H7 (cell line): ENCODE data around the gene RPIA. TPM values are rescaled to one million over a fixed set of nuclear protein-coding genes. Genes with fewer than 3 reads are reported as not detected.
"Not testable (repeated sequence)": the region's sequence is repeated elsewhere in the genome, so short reads cannot be mapped to it uniquely, and the experiment has no call there.

Source experiments
- DNase-seq: peaks from one replicate; pipeline ENCODE4 v3.0.0; 2012
- H3K27me3 ChIP-seq: 2 replicates; pipeline ENCODE4 v1.6.0; 2011; ENCODE audit warnings: mild to moderate bottlenecking, low read length; ENCODE audit not compliant: control insufficient read depth, insufficient read depth
- H3K36me3 ChIP-seq: replicated peaks from 2 replicates; pipeline ENCODE4 v1.5.1; 2011; ENCODE audit warnings: low read length; ENCODE audit not compliant: control insufficient read depth, insufficient read depth
- H3K4me3 ChIP-seq: 2 replicates; pipeline ENCODE4 v1.5.1; 2011; ENCODE audit warnings: low read depth, mild to moderate bottlenecking, control low read depth, low read length, moderate library complexity; ENCODE audit not compliant: insufficient read depth
- total RNA-seq: library from RNA; depleted of rRNA; stranded (reverse); fragments of >200 nt; shearing (Covaris generic); gene quantifications from 2 replicates; pipeline ENCODE4 v1.2.3, GENCODE V29; 2014

The RPIA gene
- total RNA-seq, 1 experiment from 2014 or later = 8.6 TPM

DNA sequence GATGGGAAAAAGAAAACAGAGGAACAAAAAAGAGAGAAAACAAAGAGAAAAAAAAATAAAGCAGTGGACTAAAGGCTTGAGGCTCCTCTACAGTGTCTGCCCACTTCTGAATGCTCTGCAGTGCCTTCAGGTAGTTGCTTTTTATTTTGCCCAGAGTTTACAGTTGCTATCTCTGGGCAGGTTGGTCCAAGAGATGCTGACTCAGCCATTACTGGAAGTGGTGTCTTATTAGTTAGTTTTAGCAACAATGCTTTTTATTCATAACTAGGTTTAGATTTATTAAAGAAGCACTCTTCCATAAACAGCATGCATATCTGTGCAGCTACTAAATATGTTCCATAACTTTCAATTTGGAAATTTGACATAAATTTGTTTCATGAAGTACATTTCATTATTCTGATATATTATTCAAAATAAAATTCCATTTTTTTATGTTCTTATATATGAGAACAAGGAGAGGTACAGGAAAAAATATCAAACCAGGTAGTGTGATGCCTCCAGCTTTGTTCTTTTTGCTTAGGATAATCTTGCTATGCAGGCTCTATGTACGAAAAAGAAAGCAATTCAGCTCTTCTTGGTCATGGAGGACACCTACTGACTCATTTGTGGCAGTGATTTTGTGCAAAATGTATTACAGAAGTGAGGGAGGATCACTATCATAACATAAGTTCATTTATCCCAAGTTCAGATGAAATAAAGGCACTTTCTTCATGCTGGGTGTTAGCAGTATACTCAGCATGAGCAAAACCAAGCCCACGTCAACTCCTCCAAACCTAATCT is 69.5 kb downstream of the RPIA start:
- Histone ChIP-seq H3K4me3 (no peak overlapping the region), H3K27me3 (peaks cover 20% of the 10 kb centered on the region), H3K36me3 (no peaks in the 10 kb centered on the region)
- DNase-seq = no peak

DNA sequence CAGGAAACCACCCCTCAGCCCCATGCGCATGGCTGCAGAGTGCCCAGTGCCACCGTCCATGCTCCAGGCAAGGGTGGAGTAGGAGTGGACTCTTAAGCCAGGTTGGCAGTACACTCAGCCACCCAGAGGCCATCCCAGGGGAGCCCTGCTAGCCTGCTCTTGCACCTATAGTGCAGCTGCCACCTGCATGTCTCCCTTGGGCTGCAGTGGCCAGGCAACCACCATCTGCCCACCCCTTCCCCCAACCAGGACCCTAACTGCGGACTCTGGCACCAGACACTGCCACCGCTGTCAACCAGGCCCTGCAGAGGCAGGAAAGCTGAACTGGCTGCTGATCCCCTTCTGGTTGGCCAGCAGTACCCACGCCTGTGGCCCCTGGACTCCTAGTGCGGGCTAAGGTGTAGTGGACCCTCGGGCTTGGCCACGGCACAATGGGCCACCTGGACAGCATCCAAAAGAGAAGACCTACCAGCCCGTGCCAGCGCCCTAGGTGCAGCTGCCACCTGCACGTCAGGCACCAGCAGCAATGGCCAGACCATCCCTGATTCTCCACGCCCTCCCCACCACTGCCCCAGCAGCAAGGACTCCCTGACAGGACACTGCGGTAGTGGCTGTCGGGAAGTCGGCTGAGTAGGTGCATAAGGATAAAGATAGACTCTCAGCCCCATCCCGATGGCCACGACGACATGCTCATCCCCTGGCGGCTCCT is 72.8 kb downstream of the RPIA start:
- no peak for DNase-seq
- Histone ChIP-seq H3K4me3 (no peak overlapping the region), H3K27me3 (peaks cover 20% of the 10 kb centered on the region), H3K36me3 (no peaks in the 10 kb centered on the region)

DNA sequence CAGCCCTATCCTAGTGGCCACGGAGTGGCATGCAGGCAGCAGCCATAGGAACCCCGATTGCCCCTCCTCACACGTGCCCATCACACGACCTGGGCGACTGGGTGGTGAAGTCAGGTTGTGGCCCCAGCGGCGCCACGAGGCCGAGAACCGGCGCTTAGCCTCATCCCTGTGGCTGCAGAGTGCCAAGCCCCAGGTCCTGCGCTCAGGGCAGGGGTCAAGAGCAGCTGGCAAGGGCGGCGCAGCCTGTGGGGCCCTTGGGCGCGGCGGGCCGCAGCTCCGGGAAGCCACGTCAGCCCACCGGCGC is 73.3 kb downstream of the RPIA start:
- no peak for DNase-seq
- Histone ChIP-seq H3K4me3 (0 out of 2 replicates have a peak overlapping the region, but pooled peaks have one; percentile 33), H3K27me3 (peaks cover 20% of the 10 kb centered on the region), H3K36me3 (no peaks in the 10 kb centered on the region)

DNA sequence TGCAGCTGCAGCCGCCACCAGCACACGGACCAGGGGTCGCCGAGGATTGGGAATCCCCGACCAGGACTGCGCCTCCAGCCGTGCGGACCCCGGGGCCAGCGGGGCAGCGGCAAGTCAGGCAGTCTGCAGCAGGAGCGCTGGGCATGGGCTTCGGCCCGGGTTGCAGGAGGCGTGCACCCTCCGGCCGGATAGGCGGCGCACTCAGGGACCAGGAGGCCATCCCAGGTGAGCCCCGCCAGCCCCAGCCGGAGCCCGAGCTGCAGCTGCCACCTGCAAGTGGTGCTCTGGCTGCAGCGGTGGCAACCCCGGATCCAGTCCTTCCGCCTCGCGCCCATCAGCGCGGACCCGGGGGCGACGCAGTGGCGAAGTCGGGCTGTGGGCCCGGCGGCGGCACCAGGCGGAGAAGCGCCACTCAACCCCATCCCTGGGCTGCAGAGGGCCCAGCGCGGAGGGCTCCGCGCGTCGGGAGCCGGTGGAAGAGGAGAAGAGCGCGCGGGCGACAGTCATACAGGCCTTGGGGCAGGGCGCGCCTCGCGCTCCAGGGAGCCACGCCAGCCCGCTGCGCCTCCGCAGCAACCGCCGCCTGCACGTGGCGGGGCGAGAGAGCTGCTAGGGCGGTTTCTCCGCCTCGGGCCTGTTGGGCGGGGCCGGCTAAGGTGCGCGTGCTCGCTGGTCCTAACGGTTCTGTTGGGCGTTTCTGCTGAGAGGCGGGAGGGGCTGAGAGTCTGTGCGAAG is 73.8 kb downstream of the RPIA start:
- peak overlapping the region; percentile 33 for H3K4me3 ChIP-seq

DNA sequence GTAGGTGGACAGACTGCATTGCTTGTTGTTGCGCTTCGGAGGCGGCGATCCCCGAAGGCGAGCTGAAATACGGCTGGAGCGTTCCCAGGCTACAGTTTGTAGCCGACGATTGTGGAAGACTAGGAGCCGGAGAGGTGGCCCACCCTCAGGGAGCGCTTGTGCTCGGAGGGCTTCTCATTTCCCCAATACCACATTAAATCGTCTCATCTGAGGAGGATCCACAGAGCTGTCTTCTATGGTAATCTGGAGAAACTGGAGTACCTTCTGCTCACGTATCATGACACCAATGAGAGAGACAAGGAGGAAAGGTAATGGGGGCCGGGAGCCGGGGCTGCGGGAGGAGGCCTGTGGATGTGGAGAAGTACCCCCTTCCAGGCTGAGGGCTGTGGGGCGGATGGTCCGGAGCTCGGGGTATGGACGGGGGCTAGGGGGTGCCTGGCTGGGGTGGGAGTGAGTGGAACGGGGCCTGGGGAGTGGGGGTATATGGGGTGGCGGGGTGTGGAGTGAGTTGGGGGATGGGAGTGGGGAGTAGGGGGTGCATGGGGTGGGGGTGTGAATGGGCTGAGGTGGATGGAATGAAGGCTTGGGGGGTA is 74.5 kb downstream of the RPIA start:
- Histone ChIP-seq H3K4me3 (peak overlapping the region; percentile 33; the same call in 1 of the 2 replicates), H3K27me3 (peaks cover 20% of the 10 kb centered on the region)
- DNase-seq, H3K36me3 ChIP-seq: not testable (repeated sequence)

More for the DNA sequence above, 73.8 kb downstream of the RPIA start:
- DNase-seq = peak; percentile 84
- Histone ChIP-seq H3K27me3 (peaks cover 20% of the 10 kb centered on the region), H3K36me3 (no peaks in the 10 kb centered on the region)

DNA sequence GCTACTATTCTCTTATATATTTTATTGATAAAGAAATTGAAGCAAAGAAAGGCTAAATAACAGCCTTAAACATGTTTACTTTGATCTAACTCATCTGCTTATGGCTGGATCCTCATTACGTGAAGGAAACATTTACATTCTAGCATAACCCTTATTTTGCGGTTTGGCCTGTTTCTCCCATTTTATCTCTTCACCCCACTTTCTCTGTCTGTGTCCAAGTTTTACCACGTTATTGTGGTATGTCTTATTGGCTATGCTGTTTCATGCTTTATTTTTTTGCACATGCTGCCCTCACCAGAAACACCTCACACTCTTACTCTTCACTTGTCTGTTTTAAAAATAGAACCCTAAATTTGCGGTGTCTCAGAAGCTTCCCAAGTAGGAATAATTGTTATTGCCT is 78.5 kb downstream of the RPIA start:
- Histone ChIP-seq H3K36me3 (no peaks in the 10 kb centered on the region), H3K27me3 (peaks cover 11% of the 10 kb centered on the region), H3K4me3 (no peak overlapping the region)
- no peak for DNase-seq

DNA sequence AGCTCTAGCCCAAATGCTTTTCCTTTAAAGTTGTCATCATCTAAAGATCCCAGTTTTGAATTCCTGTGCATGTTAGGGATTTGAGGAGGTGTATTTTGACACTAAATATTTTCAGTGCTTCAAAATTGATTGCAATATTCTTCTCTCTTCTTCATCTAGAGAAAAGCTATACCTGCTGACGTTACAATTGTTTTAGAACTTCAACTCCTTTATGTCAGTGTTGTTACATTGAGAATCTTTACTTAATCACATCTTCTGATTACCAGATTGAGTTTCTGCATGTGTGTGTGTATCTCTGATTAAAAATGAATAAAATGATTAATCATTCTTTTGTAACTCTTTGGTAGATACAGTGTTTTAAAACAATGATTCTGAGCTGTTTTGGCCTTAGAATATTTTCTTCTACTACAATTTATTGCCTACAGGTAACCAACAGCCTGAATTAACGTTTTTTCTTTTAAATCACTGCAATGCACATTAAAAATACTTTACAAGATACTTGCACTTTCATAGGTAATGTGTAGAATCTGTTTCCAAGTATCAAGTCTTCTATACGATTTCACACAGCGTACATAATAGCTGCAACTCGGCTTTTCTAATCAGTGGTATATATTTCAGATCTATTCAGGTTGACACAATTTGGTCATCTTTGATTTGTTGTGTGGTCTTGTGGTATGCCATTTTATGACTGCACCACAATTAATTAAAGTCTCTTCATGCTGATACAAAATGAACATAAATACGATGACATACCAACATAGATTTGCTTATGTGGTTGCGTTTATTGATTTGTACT is 82.0 kb downstream of the RPIA start:
- DNase-seq, H3K4me3 ChIP-seq, H3K36me3 ChIP-seq, H3K27me3 ChIP-seq: not testable (repeated sequence)

DNA sequence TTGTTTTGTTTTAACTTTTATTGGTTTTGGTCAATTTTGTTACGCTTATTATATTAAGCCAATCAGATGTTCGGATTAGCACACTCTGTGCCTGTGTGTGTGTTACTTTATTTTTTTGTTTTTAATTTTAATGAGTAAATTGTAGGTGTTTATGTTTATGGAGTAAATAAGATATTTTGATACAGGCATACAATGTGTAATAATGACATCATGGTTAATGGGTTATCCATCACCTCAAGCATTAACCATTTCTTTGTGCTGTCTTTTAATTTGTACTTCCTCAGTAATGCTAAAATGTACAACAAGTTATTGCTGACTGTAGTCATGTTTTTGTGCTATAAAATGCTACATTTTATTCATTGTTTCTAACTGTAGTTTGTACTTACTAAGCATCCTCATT is 97.7 kb downstream of the RPIA start:
- H3K36me3 ChIP-seq, DNase-seq, H3K27me3 ChIP-seq, H3K4me3 ChIP-seq: not testable (repeated sequence)

DNA sequence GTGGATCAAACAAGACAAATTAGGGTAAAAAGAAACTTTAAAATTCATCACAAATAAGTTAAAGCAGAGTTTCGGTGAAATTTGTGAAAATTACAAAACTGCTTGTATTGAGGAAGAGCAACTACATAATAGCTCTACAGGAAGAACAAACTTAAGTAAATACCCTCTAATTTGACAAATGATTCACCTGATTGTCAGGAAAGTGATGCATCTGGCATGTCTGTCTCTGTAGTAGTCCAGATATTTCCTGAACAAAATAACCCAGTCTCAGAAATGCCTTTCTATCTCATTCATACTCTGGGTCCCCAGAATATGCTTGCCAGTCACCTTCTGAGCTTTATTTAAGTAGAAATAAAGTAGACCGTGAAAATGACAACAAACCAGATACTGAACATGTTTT is 104.5 kb downstream of the RPIA start:
- H3K36me3 ChIP-seq, DNase-seq, H3K27me3 ChIP-seq, H3K4me3 ChIP-seq: not testable (repeated sequence)

DNA sequence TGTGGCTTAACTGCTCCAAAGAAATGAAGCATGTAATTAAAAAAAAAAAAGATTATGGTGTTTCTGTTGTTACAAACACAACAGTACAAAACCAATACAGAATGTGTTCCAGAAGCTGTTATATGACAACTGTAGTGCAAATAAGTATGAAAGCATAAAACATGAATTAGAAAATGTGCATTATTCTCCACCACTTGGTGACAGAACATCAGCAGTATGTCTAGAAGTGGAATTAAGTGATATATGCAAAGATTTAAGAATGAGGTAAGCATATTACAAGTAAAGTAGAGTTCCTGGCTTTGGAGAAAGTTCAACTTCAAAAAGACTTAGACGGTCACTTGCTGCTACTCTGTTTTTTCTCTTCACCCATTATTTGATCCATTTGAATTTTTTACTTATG is 105.0 kb downstream of the RPIA start:
- DNase-seq, H3K27me3 ChIP-seq, H3K36me3 ChIP-seq, H3K4me3 ChIP-seq: not testable (repeated sequence)

DNA sequence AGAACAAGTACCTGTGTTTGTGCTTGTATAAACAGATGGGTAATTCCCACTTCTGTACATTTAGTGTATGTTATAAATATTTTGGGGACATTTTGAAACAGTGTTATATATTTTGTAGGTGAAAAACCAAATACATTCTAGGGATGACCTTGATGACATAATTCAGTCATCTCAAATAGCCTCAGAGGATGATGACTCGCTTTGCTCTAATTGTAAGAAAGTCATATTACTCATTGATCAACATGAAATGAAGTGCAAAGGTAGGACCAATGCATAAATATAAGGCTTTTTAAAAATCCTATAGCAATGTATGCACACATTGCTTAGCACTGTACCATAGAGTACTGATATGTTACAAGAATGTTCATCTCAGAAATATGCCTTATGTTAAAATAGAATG is 105.7 kb downstream of the RPIA start:
- H3K36me3 ChIP-seq, H3K27me3 ChIP-seq, DNase-seq, H3K4me3 ChIP-seq: not testable (repeated sequence)
